HG02840 (cell line): Measurements from ENCODE around the gene GALNTL6.
"Not testable (repeated sequence)": the region's sequence is repeated elsewhere in the genome, so short reads cannot be mapped to it uniquely, and the experiment has no call there.

ENCODE experiments used
- ATAC-seq: cut with Tn5 transposase; IDR thresholded peaks from one replicate; pipeline ENCODE4 v1.9.1; 2021; ENCODE audit warnings: mild to moderate bottlenecking, moderate library complexity, moderate number of reproducible peaks; ENCODE audit not compliant: unreplicated experiment, low FRiP score

GALNTL6 gene

DNA sequence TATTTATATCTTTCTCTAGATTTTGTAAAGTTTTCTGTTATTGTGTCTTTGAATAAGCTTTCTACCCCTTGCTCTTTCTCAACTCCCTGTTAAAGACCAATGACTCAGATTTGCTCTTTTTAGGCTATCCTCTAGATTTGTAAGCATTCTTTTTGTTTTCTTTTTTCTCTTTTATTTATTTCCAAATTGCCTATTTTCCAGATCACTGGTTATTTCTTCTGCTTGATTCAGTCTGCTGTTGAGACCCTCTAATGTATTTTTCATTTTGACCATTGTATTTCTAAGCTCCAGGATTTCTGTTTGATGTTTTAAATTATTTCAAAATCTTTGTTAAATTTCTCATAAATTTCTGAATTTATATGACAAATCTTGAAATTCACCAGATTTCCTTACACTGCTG, 892.8 kb downstream of the GALNTL6 start:
- no peak for ATAC-seq

GRCh38 chr4:172707622-172708021, 894.4 kb downstream of the GALNTL6 start:
- no peak for ATAC-seq

DNA sequence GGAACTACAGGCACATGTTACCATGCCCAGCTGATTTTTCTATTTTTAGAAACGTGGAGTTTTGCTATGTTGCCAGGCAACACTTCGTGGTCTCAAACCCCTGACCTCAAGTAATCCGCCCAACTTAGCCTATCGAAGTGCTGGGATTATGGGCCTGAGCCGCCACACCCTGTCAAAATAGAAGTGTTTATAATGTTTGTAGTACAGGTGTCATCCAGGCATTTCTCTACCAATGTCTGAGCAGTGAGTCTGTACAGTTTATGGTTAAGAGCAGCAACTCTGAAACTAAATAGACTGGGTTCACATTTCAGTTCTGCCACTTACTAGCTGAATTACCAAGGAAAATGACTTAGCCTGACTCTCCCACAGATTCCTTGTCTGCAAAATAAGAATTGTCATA, 895.0 kb downstream of the GALNTL6 start:
- no peak for ATAC-seq

- no peak for ATAC-seq
Measured at GRCh38 chr4:172709376-172709775, 896.2 kb downstream of the GALNTL6 start.

- ATAC-seq: no peak
Measured at GRCh38 chr4:172716291-172716690, 903.1 kb downstream of the GALNTL6 start.

GRCh38 chr4:172721659-172722058, 908.5 kb downstream of the GALNTL6 start:
- no peak for ATAC-seq

- ATAC-seq: no peak
Measured at GRCh38 chr4:172725581-172725980, 912.4 kb downstream of the GALNTL6 start.

- no peak for ATAC-seq
Measured at GRCh38 chr4:172726001-172726423, 912.8 kb downstream of the GALNTL6 start.

- ATAC-seq: no peak
Measured at GRCh38 chr4:172727631-172728030, 914.4 kb downstream of the GALNTL6 start.

DNA sequence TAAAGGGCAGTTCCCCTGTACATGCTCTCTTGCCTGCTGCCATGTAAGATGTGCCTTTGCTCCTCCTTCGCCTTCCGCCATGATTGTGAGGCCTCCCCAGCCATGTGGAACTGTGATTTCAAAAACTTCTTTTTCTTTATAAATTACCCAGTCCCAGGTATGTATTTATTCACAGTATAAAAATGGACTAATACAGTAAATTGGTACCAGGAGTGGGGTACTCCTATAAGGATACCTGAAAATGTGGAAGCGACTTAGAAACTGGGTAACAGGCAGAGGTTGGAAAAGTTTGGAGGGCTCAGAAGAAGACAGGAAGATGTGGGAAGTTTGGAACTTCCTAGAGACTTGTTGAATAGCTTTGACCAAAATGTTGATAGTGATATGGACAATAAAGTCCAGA, 920.4 kb downstream of the GALNTL6 start:
- ATAC-seq: not testable (repeated sequence)

DNA sequence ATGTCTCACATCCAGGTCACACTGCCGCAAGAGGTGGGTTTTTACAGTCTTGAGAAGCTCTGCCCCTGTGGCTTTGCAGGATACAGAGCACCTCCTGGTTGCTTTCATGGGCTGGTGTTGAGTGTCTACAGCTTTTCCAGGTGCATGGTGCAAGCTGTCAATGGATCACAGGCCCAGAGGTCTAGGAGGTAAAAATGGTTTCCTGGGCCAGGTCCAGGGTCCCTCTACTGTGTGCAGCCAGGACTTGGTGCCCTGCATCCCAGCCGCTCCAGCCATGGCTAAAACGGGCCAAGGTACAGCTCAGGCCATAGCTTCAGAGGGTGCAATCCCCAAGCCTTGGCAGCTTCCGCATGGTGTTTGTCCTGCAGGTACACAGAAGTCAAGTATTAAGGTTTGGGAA, 921.4 kb downstream of the GALNTL6 start:
- ATAC-seq: no peak

- no peak for ATAC-seq
Measured at GRCh38 chr4:172736046-172736445, 922.8 kb downstream of the GALNTL6 start.

DNA sequence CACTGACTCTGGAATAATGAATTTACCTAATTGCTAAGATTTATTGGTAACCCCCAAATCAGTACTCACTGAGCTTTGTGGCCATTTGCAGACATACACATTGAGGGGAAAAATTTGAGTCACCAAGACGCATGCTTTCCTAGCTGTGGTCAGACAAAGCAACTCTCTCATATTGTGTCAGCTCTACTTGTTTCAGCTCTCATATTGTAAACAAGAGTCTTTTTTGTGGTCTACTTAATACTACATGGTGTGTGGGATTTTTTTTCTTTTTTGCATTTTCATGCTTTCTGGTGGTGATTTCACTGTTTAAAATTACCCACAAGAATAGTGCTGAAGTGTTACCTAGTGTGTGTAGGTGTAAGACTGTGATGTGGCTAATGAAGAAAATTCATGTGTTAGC, 927.2 kb downstream of the GALNTL6 start:
- ATAC-seq: peak; percentile 87

- ATAC-seq: peak; percentile 80
Measured at GRCh38 chr4:172750910-172751309, 937.7 kb downstream of the GALNTL6 start.

- no peak for ATAC-seq
Measured at GRCh38 chr4:172751550-172751949, 938.3 kb downstream of the GALNTL6 start.

DNA sequence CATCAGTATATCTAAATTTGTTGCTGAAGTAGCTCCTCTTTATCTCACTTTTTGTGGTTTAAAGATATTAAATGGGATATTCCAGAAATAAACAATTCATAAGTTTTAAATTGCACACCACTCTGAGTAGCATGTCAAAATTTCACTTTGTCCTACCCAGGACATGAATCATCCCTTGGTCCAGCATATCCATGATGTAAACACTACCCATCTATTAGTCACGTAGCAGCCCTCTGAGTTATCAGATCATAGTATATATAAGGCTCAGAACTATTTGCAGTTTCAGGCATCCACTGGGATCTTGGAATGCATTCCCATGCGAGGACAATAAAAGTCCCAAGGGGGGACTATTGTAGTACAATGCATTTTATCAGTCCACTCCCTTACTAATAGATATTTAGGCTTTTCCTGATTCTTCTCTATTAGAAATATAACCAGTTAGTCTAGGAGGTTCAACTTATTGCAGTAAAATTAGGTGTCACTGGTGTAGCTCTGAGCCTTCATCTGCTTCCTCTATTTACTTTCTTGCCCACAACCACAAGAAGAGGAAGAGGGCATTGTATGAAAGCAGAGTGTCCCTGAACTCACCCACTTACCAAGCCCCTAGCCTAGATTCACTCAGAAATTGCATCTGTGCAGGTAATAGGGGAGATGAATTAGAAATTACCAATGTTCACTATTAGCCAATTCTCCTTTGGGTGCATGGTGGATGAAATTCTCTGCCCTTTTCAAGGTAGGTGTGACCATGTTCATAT, 945.6 kb downstream of the GALNTL6 start:
- ATAC-seq: no peak

GRCh38 chr4:172760512-172760911, 947.3 kb downstream of the GALNTL6 start:
- no peak for ATAC-seq

- ATAC-seq: no peak
Measured at GRCh38 chr4:172762895-172763294, 949.7 kb downstream of the GALNTL6 start.

GRCh38 chr4:172770787-172771186, 957.6 kb downstream of the GALNTL6 start:
- no peak for ATAC-seq

DNA sequence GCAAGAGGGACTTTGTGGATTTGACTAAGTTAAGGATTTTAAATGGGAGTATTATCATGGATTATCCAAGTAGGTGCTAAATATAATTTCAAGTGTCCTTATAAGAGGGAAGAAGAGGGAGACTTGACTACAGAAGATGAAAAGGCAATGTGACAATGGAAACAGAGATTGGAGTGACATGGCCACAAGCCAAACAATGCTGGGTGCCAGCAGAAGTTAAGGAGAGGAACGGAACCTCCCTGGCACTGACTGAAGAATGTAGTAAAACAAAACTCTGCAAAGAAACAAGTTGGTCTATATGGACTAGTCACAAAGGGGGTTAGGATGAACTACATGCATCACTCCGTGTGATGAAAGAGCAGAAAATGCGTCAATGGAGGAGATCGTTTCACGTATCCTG, 959.6 kb downstream of the GALNTL6 start:
- ATAC-seq: no peak

DNA sequence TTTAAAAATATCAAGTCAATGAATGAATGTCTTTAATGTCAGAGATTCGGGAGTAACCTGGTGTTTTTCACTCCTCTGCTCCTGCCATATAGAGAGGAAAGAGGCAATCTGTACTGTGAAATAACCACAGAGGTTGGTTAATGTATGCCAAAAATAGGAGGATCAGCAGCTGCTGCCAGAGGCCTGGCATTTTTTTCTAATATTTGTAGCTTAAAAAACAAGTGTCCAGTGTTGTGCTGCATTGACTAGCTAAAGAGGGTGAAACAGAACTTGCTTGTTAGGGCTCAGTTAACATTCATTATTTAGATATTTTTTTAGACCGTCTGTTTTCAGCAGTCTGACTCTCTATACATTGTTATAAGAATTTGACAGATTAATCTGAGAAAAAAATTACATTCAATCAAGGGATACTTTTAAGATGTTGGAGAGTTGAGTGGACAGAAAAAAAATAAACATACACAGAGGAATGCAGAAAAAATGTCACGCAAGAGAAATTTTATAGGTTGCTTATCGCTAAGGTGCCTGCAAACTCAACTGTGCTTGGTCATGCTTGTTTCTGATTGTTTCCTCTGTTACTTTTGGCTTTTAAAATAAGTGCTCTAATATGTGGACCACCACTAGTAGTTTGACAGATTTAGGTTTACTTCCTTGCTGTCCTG, 963.1 kb downstream of the GALNTL6 start:
- no peak for ATAC-seq
